Erythroblast (primary cell): ENCODE results near the gene S100A5.
A peak's percentile ranks its signal among the peaks of the same experiment; 100 is the strongest.
"Not testable (repeated sequence)": the region's sequence is repeated elsewhere in the genome, so short reads cannot be mapped to it uniquely, and the experiment has no call there.

ENCODE experiments used
- DNase-seq, 2 experiments: peaks; one replicate each; lab custom pipeline; 2025; lab: John Stamatoyannopoulos, UW
- GATA1 ChIP-seq: IDR thresholded peaks from 2 replicates; pipeline ENCODE4 v1.6.1; 2011; ENCODE audit warnings: low read depth, mild to moderate bottlenecking, control low read depth, low read length, moderate library complexity
- POLR2A ChIP-seq: IDR thresholded peaks from 2 replicates; pipeline ENCODE4 v1.6.1; 2011; ENCODE audit warnings: mild to moderate bottlenecking, low read length

Gene S100A5

DNA sequence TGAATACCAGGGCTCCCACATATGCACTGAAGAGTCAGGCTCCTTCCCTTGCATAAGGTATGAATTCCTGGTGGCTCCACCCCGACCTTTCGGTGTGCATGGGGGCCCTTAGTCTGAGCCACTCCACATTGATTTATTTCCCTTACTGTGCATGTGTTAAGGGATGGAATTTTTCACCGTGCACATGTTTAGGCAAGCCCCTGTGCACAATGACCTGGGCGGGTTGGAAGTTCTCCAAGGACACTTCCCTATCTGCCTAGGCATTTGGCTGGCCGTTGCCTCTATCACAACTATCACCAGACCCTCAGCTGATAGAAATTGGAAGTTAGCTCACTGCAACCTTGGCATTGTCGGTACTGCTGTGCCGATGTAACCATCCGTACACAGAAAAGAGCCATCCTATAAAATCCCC lies 14.6 kb downstream of the S100A5 start:
- peak; percentile 65 to 86 for DNase-seq
- TF ChIP-seq POLR2A: peak; percentile 54
- TF ChIP-seq GATA1: no peak

DNA sequence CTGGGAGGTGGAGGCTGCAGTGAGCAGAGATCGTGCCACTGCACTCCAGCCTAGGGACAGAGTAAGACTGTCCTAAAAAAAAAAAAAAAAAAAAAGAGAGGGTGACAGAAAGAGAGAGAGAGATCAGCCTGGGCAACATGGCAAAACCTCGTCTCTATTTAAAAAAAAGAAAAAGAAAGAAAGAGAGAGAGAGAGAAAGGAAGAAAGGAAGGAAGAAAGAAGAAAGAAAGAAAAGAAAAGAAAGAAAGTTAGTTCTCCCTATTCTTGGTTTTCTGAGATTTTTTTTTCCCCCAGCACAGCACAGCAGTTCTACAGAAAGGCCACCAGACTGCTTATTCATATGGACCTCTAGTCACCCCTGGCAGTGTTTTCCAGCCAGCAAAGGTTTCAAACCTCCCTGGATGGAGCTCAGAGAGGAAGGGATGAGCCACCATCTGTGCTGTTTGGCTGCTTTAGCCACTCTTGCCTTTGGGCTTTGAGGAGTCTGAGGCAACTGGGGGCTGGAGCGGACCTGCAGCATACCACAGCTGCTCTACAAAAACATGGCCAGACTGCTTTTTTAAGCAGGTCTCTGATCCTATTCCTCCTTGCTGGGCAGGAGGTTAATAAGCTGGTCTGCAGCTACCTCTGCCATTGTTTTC lies 15.5 kb downstream of the S100A5 start:
- TF ChIP-seq GATA1 (no peak), POLR2A (no peak)
- peak in 1 of 2 experiments; percentile 30 for DNase-seq

DNA sequence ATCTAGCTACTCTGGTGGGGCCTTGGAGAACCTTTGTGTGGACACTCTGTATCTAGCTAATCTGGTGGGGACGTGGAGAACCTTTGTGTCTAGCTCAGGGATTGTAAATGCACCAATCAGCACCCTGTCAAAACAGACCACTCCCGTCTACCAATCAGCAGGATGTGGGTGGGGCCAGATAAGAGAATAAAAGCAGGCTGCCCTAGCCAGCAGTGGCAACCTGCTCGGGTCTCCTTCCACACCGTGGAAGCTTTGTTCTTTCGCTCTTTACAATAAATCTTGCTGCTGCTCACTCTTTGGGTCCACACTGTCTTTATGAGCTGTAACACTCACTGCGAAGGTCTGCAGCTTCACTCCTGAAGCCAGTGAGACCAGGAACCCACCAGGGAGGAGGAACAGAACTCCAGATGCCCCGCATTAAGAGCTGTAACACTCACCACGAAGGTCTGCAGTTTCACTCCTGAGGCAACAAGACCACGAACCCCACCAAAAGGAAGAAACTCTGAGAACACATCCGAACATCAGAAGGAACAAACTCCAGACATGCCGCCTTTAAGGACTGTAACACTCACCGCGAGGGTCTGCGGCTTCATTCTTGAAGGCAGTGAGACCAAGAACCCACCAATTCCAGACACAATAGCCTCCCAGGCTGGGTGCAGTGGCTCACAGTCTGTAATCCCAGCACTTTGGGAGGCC lies 18.2 kb downstream of the S100A5 start:
- TF ChIP-seq POLR2A: peak; percentile 53
- DNase-seq: peak in 1 of 2 experiments; percentile 35

DNA sequence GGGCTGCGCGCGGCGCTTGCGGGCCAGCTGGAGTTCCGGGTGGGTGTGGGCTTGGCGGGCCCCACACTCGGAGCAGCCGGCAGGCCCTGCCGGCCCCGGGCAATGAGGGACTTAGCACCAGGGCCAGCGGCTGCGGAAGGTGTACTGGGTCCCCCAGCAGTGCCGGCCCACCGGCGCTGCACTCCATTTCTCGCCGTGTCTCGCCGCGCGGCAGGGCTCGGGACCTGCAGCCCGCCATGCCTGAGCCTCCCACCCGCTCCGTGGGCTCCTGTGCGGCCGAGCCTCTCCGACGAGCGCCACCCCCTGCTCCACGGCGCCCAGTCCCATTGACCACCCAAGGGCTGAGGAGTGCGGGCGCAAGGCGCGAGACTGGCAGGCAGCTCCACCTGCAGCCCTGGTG lies 18.9 kb downstream of the S100A5 start:
- DNase-seq: not testable (repeated sequence)

DNA sequence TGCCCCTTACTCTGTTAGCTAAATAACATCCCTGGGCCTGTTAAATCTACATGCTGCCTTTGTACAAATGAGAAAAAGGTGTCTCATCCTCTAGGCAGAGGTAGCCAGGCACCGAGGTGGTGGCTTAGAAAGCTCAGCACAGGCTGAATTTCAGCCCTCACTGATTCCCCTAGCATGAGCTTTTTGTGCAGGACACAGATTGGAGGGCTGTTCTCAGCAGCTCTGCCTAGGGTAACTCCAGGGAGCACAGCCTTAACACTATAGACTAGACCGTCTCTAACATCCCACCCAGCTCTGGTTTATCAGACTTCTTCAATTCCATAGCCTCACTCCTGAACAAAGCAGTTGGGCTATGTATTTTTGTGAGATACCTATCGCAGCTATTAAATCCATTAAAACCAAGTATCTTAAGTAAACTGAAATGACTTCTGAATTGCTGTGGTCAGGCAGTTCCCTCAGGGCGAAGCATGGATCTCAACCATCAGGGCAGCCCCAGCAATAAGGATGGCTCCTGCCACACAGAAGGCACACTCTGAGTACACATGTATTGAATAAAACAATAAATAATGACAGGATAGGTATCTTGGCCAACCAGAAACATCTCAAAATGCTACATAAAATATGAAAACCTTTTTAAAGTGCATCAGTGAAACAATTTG lies 19.8 kb downstream of the S100A5 start:
- TF ChIP-seq GATA1: no peak
- no peak for TF ChIP-seq POLR2A
- DNase-seq: no peak

DNA sequence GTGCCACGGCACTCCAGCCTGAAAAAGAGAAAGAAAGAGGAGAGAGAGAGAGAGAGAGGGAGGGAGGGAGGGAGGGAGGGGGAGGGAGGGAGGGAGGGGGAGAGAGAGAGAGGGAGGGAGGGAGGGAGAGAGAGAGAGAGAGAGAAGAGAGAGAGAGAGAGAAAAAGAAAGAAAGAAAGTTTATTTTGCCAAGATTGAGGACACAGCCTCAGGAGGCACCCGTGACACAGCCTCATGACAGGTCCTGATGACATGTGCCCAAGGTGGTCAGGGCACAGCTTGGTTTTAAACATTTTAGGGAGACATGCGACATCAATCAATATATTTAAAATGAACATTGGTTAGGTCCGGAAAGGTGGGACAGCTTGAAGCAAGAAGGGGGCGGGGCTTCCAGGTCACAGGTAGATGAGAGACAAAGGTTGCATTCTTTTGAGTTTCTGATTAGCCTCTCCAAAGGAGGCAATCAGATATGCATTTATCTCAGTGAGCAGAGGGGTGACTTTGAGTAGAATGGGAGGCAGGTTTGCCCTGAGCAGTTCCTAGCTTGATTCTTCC lies 20.5 kb downstream of the S100A5 start:
- DNase-seq: not testable (repeated sequence)

DNA sequence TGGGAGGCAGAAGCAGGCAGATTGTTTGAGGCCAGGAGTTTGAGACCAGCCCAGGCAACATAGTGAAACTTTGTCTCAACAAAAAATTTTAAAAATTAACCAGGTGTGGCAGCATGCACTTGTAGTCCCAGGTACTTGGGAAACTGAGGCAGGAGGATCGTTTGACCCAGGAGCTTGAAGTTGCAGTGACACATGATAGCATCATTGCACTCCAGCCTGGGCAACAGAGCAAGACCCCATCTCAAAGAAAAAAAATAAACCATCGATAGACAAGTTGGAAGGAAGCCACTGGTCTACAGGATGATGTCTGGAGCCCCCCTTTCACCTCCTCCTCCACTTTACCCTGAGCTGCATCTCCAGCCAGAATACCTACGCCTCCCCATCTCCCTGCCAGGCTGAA lies 21.5 kb downstream of the S100A5 start:
- DNase-seq: no peak
- TF ChIP-seq GATA1 (no peak), POLR2A (no peak)

DNA sequence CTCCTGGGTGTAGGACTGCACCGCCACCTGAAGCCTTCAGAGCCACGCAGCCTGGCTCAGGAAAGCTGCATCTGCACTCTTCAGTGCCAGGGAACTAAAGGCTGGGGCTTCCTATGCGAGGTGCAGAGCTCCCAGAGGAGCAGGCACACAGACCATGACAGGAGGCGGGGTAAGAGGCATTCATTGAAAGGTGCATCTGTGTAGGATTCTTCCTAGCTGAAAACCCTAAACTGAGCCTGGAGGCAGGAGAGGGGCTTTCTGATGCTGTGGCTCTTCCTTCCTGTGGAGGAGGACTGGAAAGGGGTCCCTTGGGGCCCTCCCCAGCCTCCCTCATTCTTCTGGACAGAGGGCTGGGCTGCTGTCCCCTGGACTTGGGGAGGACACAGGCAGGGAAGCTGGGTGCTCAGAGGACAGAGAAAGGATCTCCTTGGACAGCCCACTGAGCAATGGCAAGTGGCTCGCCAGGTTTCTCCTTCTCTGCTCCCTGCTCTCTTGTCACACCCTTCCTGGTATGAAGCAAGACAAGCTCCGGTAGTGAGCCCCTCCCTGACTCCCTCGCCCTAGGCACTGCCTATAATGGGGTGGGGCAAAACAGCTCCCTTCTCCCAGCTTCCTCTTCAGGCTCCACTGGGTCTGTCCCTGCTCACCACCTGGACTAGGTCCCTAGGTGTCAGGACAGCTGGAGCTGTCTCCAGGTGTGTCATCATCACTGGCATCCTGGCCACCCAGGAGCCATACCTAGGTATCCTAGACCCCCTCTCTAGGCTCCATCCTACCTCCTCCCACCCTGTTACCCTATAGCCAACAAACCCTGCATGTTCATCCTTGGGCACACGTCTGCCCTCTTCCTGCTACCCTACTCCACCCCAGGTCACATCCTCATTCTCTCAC lies 25.0 kb downstream of the S100A5 start:
- peak; percentile 49 for TF ChIP-seq POLR2A
- no peak for TF ChIP-seq GATA1
- peak; percentile 56 to 65 for DNase-seq

DNA sequence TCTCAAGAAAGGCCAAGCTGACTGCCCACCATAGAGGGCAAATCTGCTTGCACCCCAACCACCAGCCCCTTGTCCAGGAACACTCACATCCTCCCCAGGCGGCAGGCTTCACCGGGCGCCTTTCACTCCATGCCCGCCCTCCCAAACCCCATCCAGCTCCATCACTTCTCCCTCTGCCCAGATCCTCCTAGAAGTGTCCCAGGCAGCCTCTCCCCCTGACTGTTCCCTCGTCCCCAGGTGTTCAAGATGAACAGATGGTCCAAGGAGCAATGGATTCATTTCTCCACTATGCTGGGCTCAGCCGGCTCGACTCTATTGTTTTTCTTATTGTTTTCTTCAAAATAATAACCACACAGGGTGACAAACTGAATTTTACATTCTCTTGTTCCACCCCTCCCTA lies 27.1 kb downstream of the S100A5 start:
- no peak for TF ChIP-seq POLR2A
- TF ChIP-seq GATA1: no peak
- DNase-seq: no peak

DNA sequence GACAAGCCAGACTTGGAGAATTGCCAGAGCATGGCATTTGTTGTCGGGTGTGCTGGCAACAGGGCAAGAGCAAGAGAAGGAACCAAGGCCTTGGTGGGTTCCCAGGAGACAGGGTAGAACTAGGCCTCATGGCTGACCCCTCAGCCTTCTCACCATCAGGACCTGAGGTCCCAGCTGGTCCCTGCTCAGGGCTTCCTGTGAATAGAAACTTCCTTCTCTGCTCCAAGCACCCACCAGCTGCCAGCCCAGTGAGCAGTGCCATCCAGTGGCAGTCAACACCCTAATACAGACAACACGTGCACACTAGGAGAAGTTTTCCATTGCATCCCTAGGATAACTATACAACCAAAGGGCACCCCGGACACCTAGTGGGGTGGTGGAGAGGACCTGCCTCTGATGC lies 27.7 kb downstream of the S100A5 start:
- no peak for DNase-seq
- TF ChIP-seq POLR2A (no peak), GATA1 (no peak)

DNA sequence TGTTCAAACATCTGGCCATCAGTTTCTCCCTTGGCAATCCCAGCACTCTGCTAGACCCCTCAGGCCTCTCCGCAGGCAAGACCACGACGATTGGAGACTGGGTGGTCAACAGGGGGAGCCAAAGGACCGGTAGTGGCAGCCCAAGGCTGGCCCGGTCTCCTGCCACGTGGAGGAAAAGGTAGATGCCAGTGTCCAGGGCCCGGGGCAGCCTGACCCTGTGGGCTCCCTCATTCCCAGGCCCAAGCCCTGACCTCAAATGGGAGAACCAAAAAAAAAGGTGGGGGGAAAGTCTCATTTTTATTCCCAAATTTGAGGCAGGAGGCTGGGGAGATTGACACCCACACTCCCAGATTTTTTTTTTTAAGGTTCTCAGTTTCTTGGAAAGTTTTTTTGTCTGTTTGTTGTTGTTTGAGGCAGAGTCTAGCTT lies 29.7 kb downstream of the S100A5 start:
- no peak for TF ChIP-seq GATA1
- no peak for TF ChIP-seq POLR2A
- DNase-seq: peak; percentile 80 to 90

DNA sequence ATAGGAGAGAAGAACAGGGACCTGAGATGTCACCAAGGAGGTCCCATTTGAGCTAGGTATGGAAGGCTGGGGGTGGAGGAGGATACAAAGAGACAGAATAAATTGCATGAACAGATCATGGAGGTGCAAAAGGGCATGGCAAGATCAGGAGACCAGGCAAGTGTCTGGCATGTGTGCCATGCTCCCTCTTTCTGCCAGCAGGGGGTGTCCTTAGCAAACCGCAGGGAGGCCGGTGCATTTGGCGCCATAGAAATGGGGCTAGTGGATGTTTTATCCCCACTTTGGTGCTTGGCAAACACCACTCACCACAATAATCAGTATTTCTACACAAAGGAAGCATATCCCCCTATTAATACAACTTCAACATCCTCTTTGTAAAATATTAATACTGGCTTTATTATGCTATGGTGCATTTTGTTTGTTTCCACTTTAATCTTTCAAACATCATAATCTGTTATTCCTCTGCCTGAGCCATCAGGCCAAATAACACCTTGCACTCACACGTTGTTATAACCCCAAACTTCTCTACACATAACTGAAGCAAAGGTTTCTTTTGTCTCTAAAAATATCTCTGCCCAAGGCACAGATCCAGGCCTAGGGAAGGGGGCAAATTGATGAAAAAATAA lies 30.9 kb downstream of the S100A5 start:
- no peak for TF ChIP-seq GATA1
- TF ChIP-seq POLR2A: no peak
- DNase-seq: peak; percentile 75 to 82

DNA sequence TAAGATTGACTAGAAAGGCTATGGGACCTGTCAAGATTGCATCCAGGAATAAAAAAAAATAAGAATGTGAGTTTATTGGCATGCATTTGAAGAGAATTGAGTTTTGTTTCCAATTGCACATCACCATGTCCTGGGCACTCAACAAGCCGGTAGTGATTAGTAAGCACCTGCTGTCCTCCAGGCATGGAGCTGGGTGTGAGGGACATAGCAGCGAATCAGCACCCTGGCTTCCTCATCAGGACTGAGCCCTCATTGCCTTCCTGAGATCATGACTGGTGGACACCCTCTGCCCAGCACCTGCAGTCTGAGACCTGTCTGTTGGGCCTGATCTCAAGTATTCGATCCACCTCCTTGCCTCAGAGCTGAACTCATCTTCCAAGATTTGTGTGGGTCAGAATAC lies 31.7 kb downstream of the S100A5 start:
- TF ChIP-seq POLR2A (no peak), GATA1 (no peak)

More for the DNA sequence above, 31.7 kb downstream of the S100A5 start:
- no peak for DNase-seq
